Measurements from ENCODE around the gene RRBP1.
A peak's percentile ranks its signal among the peaks of the same experiment; 100 is the strongest.

The RRBP1 gene

DNA sequence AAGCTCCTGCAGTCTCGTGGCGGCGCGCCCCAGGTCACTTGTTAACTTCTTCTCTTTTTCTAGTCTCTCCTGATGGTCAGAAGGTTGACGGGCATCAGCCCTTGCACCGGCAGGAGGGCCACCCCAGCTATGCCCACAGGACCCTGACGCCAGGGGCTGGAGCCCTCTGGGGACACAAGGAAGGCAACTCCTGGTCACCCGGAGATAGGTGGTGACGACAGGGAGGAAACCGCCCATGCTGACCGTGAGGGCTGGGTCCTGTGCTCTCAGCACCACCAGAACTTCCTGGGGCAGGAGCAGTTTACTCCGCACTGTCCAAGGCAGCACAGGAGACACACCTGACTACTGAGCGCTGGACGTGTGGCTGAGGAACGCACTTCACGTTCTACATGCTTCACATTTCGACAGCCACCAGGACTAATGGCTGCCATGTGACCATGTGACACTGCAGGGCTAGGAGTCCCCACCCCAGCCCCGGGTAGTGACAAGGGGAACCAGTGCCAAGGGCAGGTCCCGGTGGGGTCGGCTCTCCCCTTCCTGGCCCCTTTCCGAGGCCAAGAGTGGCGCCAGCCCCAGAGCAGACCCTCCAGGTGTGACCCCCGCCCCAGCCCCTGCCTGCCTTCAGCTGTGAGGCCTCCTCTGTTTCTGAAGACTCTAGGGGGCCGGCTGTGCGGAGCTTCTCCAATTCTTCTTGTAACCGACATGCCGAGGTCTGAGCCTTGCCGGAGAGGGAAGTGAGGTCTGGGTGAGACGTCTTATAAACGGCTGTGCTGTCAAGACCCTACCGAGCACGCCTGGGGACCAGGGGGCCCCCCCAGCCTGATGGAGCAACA, 67.0 kb downstream of the RRBP1 start:
- Histone ChIP-seq H3K9me3 (no peaks in the 10 kb centered on the region), H3K4me1 (peaks cover 13 to 79% (median 69%) of the 10 kb centered on the region in 4 donors), H3K36me3 (peaks cover 20 to 54% (median 43%) of the 10 kb centered on the region in 3 donors), H3K4me3 (peak overlapping the region; percentile 32 to 37), H3K27ac (peak overlapping the region; percentile 80 to 95), H3K27me3 (no peaks in the 10 kb centered on the region)
- TF ChIP-seq, protein P1, sequence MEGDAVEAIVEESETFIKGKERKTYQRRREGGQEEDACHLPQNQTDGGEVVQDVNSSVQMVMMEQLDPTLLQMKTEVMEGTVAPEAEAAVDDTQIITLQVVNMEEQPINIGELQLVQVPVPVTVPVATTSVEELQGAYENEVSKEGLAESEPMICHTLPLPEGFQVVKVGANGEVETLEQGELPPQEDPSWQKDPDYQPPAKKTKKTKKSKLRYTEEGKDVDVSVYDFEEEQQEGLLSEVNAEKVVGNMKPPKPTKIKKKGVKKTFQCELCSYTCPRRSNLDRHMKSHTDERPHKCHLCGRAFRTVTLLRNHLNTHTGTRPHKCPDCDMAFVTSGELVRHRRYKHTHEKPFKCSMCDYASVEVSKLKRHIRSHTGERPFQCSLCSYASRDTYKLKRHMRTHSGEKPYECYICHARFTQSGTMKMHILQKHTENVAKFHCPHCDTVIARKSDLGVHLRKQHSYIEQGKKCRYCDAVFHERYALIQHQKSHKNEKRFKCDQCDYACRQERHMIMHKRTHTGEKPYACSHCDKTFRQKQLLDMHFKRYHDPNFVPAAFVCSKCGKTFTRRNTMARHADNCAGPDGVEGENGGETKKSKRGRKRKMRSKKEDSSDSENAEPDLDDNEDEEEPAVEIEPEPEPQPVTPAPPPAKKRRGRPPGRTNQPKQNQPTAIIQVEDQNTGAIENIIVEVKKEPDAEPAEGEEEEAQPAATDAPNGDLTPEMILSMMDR (IDR thresholded peaks at IDR 0.05) = no peak
- peak; percentile 37 to 80 for DNase-seq
- intact Hi-C loops (cut with DNase I; ENCODE audit: low total_unique reads) = loop anchor here (5.0 kb wide), 1 partner anchor 38 kb away; no protein-coding TSS in a partner anchor

DNA sequence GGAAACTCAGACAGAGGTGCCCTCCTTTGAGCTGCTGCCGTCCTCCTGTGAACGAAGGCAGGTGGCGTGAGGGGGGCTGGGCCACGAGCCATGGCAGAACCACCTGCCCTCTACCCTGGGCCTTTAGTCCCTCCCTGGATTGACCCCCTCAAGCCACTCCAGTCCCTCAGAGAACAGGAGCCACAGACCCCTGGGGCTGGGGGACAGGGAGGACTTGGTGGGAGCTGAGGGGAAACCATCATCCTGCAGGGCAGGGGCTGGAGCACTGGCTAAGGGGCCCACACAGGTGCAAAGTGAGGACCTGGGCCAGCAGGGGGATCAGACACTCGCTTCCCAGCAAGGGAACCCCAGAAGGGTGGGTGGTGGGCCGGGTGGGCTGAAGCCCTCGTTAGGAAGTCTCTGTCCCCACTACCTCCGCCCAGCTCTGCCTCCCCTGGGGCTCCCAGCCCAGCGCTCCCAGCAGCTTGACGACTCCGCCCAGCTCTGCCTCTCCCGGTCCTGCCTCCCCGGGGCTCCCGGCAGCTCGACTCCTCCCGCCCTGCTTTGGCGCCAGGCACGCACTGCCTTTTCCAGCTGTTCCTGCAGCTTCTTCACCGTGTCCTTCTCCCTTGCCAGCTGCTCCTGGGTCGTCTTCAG, 67.7 kb downstream of the RRBP1 start:
- intact Hi-C loops (cut with DNase I; ENCODE audit: low total_unique reads) = loop anchor here (5.0 kb wide), 1 partner anchor 37 kb away; no protein-coding TSS in a partner anchor
- Histone ChIP-seq H3K4me1 (peaks cover 13 to 86% (median 76%) of the 10 kb centered on the region in 4 donors), H3K27me3 (no peaks in the 10 kb centered on the region), H3K27ac (peak overlapping the region; percentile 80 to 95), H3K36me3 (peaks cover 21 to 54% (median 43%) of the 10 kb centered on the region in 3 donors), H3K4me3 (peak overlapping the region; percentile 32 to 37), H3K9me3 (no peaks in the 10 kb centered on the region)
- TF ChIP-seq, protein P1 (IDR thresholded peaks at IDR 0.05) = no peak
- DNase-seq = peak; percentile 83 to 95

DNA sequence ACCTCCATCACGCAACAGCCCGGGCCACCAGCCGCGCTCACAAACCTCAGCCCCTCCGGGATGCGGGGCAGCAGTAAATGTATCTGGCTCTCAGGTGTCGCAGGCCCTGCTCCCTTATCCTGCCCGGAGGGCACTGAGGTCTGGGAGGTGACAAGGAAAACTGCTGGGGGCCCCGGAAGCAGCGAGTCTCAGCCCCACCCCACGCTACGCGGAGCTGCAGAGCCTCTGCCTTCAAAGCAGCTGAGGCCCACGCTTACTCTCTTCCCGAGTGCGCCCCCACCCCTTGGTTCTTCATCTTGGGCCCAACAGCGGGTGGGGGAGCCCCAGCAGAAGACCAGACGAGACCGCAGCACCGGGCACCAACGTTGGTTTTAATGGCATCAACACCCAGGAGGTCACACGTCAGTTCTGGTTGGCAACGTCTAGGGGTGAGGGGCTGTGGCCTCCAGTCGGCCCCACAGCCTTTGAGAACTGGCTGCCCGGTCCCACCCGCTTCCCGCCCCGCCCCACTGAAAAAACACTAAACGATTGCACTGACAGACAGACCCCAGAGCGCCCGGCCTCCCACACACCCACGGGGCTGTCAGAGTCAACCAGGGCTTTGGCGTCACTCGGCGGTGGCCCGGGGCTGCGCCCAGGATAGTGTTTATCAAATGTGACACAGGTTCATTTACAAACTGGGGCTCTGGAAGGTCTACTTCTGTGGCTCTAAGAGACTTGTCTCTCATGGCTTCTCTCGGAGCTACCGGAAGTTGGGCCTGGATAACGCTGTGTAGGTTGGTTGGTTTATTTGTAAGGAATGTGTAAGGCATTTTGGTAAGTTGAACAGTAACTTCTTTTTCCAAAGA, 68.5 kb downstream of the RRBP1 start:
- Histone ChIP-seq H3K27me3 (no peaks in the 10 kb centered on the region), H3K4me3 (peak overlapping the region in 1 of 2 donors; percentile 32), H3K36me3 (peaks cover 26 to 54% (median 44%) of the 10 kb centered on the region in 3 donors), H3K9me3 (no peaks in the 10 kb centered on the region), H3K27ac (peak overlapping the region; percentile 80 to 95), H3K4me1 (peaks cover 13 to 94% (median 79%) of the 10 kb centered on the region in 4 donors)
- peak; percentile 45 to 86 for DNase-seq
- TF ChIP-seq, protein P1 (IDR thresholded peaks at IDR 0.05) = no peak
- intact Hi-C loops (cut with DNase I; ENCODE audit: low total_unique reads) = loop anchor here (5.0 kb wide), 1 partner anchor 36 kb away; no protein-coding TSS in a partner anchor

DNA sequence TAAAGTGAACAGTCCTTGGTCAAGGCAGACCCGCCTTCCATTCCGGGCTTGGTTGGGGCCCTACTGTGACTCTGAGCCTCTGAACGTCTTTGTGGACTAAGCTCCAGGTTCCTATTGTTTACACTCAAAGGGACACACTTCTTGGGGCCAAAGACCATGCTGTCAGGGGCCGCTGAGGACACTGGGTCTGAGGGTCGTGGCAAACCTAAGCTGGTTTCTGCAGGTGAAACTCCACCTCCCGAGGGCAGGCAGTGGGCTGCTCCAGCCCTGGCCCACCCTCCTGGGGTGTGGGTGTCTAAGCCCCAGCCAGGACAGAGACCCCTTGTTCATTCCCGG, 69.1 kb downstream of the RRBP1 start:
- peaks cover 32 to 54% (median 45%) of the 10 kb centered on the region in 3 donors for H3K36me3 ChIP-seq
- H3K9me3 ChIP-seq = no peaks in the 10 kb centered on the region
- TF ChIP-seq, protein P1 (IDR thresholded peaks at IDR 0.05) = no peak
- peaks cover 13 to 100% (median 83%) of the 10 kb centered on the region in 4 donors for H3K4me1 ChIP-seq
- no peaks in the 10 kb centered on the region for H3K27me3 ChIP-seq
- DNase-seq = peak in 1 of 2 donors; percentile 69
- peak overlapping the region; percentile 80 to 95 for H3K27ac ChIP-seq
- intact Hi-C loops (cut with DNase I; ENCODE audit: low total_unique reads) = loop anchor here (5.0 kb wide), 1 partner anchor 36 kb away; no protein-coding TSS in a partner anchor
- H3K4me3 ChIP-seq = no peak overlapping the region

Data from tibial artery (tissue), 4 donors.